Measurements from ENCODE around the gene LPIN1. TPM values are rescaled to one million over a fixed set of nuclear protein-coding genes. Genes with fewer than 3 reads are reported as not detected.
A peak's percentile ranks its signal among the peaks of the same experiment; 100 is the strongest.

LPIN1 gene
- total and polyA plus RNA-seq, 8 donors: 16.4 to 47.2 (median 20.9) TPM

DNA sequence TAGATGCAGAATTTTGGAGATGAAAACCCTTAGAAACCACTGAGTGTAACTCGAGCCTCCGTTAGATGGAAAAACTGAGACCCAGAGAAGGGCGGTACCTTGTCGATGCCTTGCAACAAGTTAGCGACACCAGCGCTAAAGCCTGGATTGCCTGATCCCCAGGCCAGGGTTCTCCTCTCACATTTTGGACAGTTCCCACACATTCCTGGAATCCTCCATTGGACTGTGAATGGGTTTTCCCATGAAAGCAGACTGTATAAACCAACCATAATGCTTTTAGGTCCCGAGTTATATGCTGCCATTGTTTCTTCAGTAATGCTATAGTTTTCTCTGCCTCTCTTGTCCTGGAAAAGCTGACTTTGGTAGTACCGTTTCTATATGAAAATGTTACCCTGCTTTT is 37.1 kb upstream of the LPIN1 start:
- intact Hi-C loops (cut with DNase I): no loop called here
- DNase-seq (no peak), ATAC-seq (no peak)
- peaks cover 0 to 8% of the 10 kb centered on the region in 2 donors for H3K4me1 ChIP-seq
- no peaks in the 10 kb centered on the region for H3K27me3 ChIP-seq
- H3K4me3 ChIP-seq: no peak overlapping the region
- no peaks in the 10 kb centered on the region for H3K9me3 ChIP-seq
- no peaks in the 10 kb centered on the region for H3K36me3 ChIP-seq
- no peak overlapping the region for H3K27ac ChIP-seq
- no peak for TF ChIP-seq CTCF (IDR thresholded peaks at IDR 0.05)

DNA sequence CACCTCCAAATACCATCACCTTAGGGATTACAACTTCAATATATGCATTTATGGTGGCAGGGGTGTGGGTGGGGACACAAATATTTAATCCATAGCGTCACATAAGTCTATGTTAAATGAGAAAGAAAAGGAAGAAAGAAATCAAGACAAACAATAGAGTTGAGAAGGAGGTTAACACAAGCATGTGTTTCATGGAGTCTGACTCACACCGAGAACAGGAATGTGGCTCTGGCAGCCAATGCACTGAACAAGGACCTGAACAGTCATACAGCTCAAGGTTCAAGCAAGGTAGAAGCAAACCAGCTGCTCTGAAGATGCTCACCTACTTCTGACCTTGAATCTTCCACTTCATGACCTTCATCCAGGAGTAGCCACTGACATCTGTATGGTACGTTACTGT is 36.2 kb upstream of the LPIN1 start:
- TF ChIP-seq CTCF (IDR thresholded peaks at IDR 0.05): no peak
- DNase-seq (no peak), ATAC-seq (peak; percentile 87)
- intact Hi-C loops (cut with DNase I): no loop called here
- H3K27me3 ChIP-seq: no peaks in the 10 kb centered on the region
- H3K4me3 ChIP-seq: no peak overlapping the region
- peaks cover 0 to 8% of the 10 kb centered on the region in 2 donors for H3K4me1 ChIP-seq
- no peak overlapping the region for H3K27ac ChIP-seq
- H3K9me3 ChIP-seq: no peaks in the 10 kb centered on the region
- H3K36me3 ChIP-seq: no peaks in the 10 kb centered on the region

GRCh38 chr2:11710632-11711353 is 35.6 kb upstream of the LPIN1 start:
- H3K4me1 ChIP-seq: peaks cover 0 to 8% of the 10 kb centered on the region in 2 donors
- ATAC-seq: no peak
- no peak for DNase-seq
- H3K9me3 ChIP-seq: no peaks in the 10 kb centered on the region
- H3K36me3 ChIP-seq: no peaks in the 10 kb centered on the region
- no peak overlapping the region for H3K27ac ChIP-seq
- H3K4me3 ChIP-seq: no peak overlapping the region
- intact Hi-C loops (cut with DNase I): no loop called here
- no peaks in the 10 kb centered on the region for H3K27me3 ChIP-seq
- no peak for TF ChIP-seq CTCF (IDR thresholded peaks at IDR 0.05)

GRCh38 chr2:11711354-11711716 is 35.1 kb upstream of the LPIN1 start:
- TF ChIP-seq CTCF (IDR thresholded peaks at IDR 0.05): no peak
- H3K4me3 ChIP-seq: no peak overlapping the region
- no peak overlapping the region for H3K27ac ChIP-seq
- H3K9me3 ChIP-seq: no peaks in the 10 kb centered on the region
- H3K36me3 ChIP-seq: no peaks in the 10 kb centered on the region
- no peaks in the 10 kb centered on the region for H3K27me3 ChIP-seq
- peaks cover 0 to 8% of the 10 kb centered on the region in 2 donors for H3K4me1 ChIP-seq
- intact Hi-C loops (cut with DNase I): no loop called here
- ATAC-seq (no peak), DNase-seq (no peak)

- H3K9me3 ChIP-seq: no peaks in the 10 kb centered on the region
- no peak overlapping the region for H3K27ac ChIP-seq
- no peak for ATAC-seq
- no peak for TF ChIP-seq CTCF (IDR thresholded peaks at IDR 0.05)
- intact Hi-C loops (cut with DNase I): no loop called here
- no peaks in the 10 kb centered on the region for H3K27me3 ChIP-seq
- no peak overlapping the region for H3K4me3 ChIP-seq
- H3K36me3 ChIP-seq: no peaks in the 10 kb centered on the region
- DNase-seq: no peak
- H3K4me1 ChIP-seq: peaks cover 0 to 8% of the 10 kb centered on the region in 2 donors
Measured at GRCh38 chr2:11711751-11712150, 34.7 kb upstream of the LPIN1 start.
